Neural progenitor cell (in vitro differentiated cells): Measurements from ENCODE around the gene DLG3.

ENCODE experiments used
- EZH2 ChIP-seq: fragments of 200-600 bp; sonication (generic); IDR thresholded peaks from 2 replicates; pipeline ENCODE4 v1.6.1; 2017; ENCODE audit warnings: antibody characterized with exemption, mild to moderate bottlenecking, moderate library complexity
- EZH2phosphoT487 ChIP-seq: fragments of 200-600 bp; sonication (generic); IDR thresholded peaks from 2 replicates; pipeline ENCODE4 v1.6.1; 2017; ENCODE audit warnings: antibody characterized with exemption
- TF ChIP-seq, protein P1 (sequence below): fragments of 200-600 bp; sonication (generic); IDR thresholded peaks from 2 replicates; pipeline ENCODE4 v1.5.1; 2017; ENCODE audit warnings: antibody characterized with exemption, mild to moderate bottlenecking

DNA sequence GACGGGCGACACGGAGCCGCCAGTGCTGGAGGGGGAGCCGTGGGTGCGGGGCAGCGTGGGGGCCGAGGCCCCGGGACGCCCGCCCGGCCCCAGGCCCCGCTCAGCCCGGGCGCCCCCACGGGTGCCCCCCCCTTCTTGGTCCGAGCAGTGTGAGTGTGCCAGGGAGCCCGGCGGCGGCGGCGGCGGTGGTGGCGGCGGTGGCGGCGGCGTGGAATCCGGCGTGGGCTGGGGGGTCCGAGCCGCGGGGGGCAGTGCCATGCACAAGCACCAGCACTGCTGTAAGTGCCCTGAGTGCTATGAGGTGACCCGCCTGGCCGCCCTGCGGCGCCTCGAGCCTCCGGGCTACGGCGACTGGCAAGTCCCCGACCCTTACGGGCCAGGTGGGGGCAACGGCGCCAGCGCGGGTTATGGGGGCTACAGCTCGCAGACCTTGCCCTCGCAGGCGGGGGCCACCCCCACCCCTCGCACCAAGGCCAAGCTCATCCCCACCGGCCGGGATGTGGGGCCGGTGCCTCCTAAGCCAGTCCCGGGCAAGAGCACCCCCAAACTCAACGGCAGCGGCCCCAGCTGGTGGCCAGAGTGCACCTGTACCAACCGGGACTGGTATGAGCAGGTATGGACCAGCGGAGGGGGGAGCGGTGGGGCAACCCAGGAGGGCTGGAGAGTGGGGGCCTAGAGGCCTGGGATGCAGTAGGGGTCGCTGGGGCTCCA lies 466 bp downstream of the DLG3 start:
- TF ChIP-seq, protein P1, sequence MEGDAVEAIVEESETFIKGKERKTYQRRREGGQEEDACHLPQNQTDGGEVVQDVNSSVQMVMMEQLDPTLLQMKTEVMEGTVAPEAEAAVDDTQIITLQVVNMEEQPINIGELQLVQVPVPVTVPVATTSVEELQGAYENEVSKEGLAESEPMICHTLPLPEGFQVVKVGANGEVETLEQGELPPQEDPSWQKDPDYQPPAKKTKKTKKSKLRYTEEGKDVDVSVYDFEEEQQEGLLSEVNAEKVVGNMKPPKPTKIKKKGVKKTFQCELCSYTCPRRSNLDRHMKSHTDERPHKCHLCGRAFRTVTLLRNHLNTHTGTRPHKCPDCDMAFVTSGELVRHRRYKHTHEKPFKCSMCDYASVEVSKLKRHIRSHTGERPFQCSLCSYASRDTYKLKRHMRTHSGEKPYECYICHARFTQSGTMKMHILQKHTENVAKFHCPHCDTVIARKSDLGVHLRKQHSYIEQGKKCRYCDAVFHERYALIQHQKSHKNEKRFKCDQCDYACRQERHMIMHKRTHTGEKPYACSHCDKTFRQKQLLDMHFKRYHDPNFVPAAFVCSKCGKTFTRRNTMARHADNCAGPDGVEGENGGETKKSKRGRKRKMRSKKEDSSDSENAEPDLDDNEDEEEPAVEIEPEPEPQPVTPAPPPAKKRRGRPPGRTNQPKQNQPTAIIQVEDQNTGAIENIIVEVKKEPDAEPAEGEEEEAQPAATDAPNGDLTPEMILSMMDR = no peak
- TF ChIP-seq EZH2 = no peak
- no peak for TF ChIP-seq EZH2phosphoT487
